ENCODE results near the gene S100A7A.
"Not testable (repeated sequence)": the region's sequence is repeated elsewhere in the genome, so short reads cannot be mapped to it uniquely, and the experiment has no call there.

The S100A7A gene

DNA sequence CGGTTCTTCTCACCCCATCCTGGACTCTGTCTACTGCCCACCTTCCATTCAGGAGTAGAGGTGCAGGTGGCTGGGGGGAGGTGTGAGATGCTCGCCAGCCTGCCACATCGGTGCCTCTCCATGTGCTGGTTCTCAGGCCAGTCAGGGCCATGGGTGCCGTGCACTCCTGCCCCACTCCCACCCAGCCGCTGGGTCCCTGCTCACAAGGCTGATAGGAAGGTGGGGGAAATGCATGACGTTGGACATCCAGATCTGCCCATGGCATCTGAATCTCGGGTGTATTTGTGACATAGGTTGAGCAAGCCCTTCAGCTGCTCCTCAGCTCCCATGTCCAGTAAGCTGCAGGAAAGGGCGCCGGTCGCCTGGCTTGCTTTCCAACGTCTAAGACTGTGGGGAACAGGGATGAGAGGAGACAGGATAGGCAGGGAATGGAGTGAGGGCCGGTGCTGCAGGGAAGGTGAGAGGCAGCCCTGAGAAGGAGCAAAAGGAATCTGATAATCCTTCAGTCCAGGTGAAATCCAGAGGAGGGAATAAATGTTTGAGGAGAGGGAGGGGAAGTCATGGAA lies 11.8 kb downstream of the S100A7A start:
- no peak for DNase-seq

DNA sequence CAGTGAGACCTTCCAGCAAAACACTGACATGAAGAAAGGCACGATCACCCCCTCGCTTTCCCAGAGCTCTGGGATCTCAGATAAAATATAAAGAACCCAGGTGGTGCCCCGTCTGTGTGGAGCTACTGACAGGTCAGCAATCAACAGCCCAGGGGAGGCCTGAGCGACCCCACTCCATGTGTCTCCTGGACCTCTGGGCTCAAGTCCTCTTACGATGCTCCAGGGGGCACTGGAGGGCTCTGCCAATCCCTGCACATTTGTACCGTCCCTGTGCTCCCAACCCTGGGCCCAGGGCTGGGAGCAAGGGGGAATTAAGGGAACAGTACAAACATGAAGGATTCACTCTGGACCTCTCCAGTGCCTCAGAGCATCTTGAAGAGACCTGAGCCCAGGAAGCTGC lies 12.5 kb downstream of the S100A7A start:
- no peak for DNase-seq

DNA sequence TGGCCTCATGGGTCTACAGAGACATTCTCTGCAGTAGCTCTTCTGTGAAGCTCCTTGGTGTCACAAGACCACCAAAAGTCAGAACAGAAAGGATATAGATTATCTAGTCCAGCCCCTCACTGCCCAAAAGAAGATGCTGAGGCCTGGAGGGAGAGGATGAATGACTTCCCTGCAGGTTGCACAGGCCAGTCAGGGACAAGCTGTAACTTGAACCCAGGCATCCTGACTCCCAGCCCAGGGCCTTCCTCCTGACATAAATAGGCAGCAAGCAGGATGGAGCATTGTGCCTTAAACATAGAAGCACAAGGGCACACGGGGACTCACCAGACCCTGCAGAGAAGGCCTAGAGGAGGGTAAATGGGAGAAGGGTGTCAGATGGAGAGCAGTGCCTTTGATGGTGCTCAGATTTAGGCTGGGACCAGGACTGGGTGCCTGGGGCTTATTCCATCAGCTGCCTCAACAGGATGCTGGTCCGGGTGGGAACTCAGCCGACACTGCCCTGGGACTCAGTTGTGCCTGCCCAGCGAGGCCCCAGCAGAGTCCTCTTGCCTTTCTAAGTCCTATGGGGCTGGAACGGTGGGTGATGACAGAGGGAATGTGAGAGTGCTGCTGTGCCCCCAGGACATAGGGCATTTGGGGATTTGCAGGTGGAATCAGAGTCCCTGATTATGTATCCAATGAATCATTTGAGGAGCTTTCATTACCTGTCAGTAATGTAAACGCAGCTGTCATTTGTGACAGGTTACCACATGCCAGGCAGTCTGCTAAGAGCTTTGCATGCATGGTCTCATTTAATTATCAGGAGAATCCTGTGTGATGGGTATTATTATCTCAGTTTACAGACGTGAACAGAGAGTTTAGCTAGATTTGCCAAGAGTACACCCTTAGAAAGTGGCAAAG lies 13.2 kb downstream of the S100A7A start:
- DNase-seq: no peak

DNA sequence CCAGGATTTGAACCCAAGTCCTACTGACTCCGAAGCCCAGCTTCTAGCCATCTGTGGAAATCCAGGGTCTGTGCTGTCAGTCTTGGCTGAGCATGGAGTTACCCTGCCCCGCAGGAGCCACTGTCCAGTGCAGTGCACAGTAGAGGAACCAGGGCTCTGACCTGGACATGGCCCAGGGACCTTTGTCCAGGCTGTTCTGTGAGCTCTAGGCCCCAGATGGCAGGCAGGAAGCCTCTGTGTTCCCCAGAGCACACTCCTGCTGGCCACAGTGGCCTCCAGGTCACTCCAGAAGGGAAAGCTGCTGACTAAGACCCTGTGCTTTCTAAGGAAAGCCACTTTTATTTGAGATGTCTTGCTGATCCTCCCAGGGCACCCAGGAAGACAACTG lies 13.8 kb downstream of the S100A7A start:
- DNase-seq: no peak

DNA sequence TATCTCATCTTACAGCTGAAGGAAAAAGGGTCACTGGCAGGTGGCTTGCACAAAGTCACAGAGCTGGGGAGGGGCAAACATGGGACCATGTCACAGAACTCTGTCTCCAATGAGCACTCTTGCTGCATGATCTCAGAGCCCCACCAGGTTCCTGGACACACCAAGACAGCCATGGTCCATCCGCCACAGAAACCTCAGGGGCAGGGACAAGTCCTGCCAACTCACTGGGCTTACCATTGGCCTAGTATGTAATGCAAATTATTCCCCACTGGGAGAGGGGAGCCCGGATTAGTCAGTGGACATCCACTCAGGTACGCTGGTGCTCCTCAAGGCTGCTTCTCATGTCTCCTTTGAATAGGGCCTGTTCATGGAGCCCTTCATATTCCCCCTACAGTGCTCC lies 14.2 kb downstream of the S100A7A start:
- DNase-seq: no peak

DNA sequence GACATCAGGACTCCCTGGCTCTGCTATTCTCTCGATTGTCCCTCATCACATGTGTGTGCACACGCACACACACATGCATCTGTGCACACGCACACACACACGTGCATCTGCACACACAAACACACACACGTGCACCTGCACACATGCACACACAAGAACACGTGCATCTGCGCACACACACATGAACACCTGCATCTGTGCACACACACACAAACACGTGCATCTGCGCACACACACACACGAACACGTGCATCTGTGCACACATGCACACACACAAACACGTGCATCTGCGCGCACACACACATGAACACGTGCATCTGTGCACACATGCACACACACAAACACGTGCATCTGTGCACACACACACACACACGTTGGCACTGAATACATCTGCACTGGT lies 14.7 kb downstream of the S100A7A start:
- DNase-seq: no peak

DNA sequence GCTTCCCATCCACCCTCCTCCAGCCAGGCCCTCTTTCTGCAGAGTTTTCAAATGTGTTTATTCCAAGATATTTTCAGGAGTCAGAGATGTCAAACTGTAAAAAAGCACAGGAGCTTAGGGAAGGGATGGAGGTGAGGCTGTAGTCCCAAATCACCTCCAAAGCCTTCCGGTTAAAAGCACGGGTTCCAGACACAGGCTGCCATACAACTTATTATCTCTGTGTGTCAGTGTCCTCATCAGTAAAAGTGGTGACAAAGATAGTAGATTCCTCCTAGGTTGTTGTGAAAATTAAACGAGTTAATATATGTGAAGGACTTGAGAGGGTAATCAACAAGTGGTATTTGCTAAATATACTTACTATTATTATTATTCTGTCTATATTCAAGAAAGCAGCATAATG lies 15.1 kb downstream of the S100A7A start:
- DNase-seq: no peak

DNA sequence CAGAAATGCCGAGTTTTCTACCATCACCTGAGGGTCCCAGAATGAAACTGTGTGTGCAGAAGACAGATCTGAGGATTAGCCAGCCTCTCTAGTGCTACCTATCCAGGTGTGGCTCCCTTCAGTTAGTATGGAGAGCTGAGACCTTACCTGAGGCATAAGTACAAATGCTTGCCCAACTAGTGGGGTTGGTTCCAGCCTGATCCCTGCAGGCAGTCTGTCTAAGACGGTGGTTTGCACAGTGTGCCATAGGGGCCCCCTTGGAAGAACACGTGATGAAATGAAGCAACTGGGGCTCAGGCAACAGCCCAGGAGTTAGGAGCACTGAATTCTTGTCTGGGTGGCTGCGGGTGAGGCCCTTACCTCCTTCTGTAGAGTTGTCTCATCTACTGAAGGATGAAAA lies 15.6 kb downstream of the S100A7A start:
- no peak for DNase-seq

DNA sequence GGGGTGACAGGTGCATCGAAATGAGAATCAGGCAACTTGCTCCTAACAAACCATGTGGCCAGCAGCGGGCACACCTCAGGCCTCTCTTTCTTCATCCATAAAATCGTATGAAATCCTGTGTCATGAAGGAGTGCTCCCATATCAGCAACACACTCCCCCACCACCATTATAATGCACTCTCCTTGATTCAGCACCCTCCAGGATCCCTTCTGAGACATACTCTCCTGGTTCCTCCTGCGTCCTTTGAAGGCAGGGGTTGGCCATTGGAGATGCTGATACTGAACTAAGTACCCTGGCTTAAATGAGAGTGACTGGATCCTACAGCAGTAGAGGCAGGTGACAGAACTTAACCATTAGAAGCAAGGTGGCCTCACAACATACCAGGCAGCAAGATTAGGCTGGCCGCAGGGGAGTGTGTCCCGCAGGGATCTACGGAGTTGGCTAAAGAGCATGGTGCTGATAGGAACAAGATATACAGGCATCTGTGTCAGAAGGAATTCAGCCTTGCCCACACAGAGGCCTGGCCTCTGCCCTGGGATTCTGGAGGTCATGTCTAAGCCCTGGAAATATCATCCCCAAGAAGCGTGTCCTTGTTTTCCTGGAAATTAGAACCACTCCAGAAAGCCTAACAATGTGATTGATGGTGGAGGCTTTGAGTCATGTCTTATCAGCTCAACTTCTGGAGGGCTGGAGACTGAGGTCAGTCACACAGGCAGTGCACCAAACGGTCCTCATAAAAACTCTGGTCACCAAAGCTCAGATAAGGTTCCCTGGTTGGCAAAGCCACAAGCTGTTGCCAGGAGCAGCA lies 16.8 kb downstream of the S100A7A start:
- DNase-seq: no peak

DNA sequence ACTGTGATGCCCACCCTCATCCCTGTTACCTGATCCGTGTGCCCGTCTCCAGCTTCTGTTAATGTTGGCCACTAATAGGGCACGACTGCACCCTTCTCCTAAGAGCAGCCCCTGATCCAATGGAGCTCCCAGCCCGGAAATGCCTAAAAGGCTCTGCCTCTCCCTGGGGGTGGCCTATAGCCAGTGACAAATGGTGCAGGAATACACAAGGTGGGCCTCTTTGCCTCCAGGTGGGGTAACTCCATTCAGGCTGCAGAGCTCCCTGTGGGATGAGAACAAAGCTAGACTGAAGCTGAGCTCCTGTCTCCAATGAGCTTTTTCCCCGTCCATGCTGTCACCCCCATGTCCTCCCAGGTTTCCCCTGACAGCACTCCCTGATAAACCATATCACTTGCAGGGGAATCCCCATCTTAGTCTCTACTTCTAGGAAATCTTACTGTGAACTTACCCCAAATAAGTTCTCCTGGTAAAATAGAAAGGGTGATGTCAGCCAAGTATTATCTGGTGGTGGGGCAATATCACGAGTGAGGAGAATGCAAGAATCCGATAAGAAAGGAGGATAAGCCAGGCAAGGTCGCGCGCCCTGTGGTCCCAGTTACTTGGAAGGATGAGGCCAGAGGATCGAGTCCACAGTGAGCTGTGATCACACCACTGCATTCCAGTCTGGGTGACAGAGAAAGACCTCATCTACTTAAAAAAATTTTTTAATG lies 18.6 kb downstream of the S100A7A start:
- no peak for DNase-seq

DNA sequence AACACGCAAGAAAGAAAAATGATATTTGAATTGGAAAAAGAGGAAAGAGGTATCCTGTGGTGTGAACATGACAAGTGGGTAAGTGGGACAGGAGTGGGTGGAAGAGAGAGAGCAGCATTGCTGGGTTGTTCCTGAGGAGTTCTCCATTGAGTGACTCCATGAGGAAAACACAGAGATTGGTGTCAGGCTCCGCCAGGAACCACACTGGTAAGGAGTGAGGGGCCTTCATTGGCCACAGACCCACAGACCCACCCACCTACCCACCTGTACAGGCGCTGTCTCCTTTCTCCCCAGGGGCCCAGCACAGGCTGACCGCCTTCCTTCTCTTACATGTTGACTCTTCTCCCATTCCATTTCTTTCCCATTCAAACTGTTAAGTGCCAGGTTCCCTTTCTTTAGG lies 20.9 kb downstream of the S100A7A start:
- no peak for DNase-seq

DNA sequence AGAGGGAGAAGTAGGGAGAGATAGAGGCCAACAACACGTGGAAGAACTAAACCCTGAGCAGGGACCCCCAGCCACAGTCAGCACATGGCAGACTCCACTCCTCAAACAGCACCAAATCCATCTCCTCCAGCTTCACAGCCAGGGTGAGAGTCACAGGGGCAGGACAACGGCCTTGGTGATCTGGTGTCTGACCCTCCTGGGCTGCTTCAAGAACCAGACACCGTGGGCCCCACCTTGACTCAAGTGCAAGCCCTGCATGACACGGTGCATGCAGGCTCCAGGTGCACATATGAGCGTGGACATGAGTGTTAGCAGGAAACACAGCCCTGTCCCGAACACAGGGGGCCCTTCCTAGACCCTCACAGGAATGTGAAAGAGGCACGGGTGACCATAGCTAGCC lies 22.3 kb downstream of the S100A7A start:
- no peak for DNase-seq

DNA sequence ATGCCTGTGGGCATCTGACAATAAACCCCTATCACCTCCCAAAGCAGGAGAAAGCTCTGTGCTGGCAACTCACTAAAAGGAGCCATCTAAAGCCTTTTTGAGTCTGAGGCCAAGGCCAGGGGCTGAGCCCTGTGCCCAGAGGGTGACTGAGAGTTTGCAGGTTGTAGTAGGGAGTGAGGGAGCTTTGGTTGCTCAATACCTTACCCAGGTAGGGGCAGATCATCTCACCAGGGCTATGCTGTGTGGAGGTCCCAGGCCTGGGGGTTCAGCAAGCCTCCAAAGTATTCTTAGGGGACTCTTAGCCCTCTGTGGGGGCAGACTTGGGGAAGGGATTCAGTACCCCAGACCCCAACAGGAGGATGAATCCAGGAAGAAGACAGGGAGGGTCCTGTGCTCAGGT lies 23.0 kb downstream of the S100A7A start:
- no peak for DNase-seq

DNA sequence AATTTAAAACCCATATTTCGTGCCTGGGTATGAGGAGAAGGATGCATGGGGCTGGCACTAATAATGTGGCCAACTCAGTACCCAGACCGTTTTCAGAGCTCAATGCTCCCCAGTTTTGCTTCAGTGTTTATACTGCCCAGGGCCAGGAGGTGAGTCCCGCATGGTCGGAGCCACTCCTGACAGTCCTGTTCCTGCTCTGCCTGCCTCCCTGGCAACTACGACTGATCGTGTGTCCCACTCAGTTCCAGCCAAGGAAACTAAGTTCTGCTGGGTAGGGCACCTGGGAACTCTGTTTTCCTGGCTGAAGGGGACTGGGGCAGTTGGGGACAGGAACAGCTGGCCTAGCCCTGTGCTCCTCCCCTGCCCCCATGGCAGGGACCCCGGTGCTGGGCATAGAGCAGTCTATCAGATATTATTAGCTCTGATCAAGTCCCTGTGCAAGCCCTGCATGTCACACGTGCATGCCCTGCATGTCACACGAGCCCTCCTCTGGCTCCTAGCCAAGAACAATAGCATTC lies 25.0 kb downstream of the S100A7A start:
- no peak for DNase-seq

DNA sequence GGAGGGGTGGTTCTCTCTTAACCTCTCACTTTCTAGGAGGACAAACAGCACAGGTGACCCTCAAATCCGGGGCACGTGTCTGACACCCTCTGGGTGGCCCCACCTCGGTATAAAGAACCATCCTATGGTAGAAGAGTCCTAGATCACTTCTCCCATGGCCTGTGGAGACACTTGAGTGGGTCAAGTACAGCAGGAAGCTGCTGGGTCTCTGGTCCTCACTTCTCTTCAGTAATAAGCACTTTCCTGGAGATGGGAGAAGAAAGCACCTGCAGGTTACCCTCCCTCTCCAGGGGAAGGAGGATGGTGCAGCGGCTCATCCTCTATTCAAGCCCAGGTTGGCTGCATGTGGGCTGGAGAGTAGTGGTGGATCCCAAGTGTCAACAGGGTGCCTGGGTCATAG lies 27.2 kb downstream of the S100A7A start:
- DNase-seq: no peak

DNA sequence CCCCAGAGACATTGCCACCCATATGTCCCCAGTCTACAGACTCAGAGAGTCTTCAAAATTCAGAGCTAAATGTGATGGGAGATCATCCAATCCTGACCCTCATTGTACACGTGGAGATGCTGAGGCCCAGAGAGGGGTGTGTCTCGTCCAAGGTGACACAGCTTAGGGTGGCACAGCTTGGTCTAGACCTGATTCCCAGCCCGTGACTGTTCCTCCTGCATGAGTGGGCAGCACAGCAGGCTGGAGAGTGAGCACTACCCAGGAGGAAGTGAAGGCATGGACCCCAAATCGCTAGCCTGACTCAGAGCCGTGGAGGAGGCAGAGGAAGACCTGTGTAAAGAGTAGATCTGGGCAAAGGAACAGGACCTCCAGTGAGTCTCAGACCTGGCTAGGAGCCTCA lies 27.8 kb downstream of the S100A7A start:
- no peak for DNase-seq

DNA sequence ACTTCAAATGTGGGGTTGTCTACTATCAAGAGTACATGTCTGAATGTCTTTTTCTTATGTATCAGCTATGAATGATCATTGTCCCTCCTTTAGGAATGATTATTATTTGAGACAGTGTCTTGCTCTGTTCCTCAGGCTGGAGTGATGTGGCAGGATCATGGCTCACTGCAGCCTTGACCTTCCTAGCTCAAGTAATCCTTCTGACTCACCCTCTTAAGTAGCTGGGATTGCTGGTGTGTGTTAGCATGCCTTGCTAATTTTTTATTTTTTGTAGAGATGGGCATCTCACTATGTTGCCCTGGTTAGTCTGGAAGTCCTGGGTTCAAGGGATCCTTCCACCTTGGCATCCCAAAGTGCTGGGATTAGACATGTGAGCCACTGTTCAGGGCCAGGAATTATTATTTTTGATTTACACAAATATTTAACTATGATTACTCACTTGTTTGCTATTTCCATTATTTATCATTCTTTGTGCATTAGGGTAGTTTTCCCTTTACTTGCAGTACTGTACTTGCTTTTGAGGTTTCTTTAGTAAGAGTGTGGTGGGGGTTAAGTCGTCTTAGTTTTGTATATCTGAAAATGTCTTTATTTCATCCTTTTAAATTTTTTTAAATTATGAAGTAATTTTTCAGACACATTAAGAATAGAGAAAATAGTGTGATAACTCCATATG lies 31.3 kb downstream of the S100A7A start:
- no peak for DNase-seq

DNA sequence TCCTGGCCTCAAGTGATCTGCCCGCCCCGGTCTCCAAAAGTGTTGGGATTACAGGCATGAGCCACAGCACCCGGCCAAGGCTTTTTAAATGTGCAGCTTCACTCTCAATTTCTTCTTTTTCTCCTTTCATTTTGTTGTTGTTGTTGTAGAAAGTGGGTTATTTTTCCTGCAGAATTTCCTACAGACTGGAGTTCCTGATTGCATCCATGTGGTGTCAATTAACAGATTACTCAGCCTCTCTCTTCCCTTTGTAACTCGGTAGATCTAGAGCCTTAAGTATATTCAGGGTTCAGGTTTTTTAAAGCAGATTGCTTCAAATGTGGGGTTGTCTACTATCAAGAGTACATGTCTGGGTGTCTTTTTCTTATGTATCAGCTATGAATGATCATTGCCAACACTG lies 32.5 kb downstream of the S100A7A start:
- DNase-seq: not testable (repeated sequence)

DNA sequence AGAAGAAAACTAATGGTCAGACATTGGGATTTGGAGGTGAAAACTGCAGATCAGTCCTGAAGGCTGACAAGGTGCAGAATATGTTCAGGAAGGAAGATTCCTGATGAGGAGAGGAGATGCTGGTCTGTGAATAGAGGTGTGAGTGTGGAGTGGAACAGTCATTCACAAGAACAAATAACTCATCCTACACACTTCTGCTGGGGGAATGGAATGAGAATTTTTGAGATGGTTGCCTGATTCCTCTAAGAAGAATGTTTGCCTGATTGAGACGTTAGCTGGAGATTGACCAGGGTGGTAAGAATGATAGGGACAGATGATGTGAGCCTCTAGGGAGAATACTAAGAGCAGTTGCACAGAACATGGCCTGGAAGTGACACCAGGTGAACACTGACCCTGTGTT lies 40.1 kb downstream of the S100A7A start:
- no peak for DNase-seq

DNA sequence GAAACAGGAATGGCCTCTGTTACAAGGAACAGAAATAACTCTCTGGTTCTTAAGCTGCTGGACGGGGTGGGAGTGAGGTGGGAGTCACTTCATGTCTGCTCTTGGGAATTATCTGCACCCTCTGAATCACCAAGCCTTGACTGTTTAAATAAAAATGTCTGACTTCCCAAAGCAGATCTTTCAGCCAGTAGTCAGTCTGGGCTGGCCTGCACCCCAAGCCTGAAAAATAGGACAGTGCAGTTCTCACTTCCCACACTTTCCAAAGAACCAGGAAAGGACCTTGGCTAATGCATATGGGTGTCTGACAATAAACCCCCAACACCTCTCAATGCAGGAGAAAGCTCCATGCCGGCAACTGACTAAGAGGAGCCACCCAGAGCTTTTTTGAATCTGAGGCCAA lies 43.3 kb downstream of the S100A7A start:
- no peak for DNase-seq

DNA sequence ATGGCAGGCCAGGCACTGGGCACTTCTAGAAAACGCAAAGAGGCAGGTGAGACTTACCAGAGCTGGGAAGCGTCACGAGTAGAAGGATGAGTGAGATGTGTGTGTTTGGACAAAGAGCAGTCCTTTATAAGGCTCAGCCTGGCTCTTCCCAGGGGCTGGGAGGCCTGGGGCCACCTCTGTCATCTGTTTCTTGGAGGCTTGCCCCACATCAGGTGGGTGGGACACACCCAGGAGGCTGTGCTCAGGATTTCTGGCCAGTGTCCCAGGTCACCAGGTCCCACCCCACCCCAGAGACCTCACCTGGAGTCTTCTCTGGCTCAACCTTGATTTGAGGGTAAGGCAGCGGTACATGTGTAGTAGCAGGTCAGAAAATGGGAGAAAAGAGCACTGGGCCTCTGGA lies 44.2 kb downstream of the S100A7A start, which contains the start of gene S100A7:
TSS of gene S100A7 (minus strand) at position 101 of the 400 bp plus-strand sequence. CDS start 1,638 bp downstream, outside the sequence.
- DNase-seq: no peak

DNA sequence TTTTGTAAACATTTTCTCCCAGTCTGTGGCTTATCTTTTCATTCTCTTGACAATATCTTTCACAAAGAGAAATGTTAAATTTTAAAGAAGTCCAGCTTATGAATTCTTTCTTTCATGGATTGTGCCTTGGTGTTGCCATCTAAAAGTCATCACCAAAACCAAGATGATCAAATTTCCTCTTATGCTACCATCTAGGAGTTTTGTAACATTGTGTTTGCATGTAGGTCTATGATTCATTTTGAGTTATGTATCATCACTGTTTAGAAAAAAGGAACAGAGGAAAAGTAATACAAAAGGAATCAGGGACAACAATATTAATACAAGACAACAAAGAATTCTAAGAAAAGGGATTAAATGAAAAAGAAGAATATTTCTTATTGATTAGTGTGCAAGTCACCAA lies 46.4 kb downstream of the S100A7A start:
- not testable (repeated sequence) for DNase-seq

Data from NCI-H526 treated with DMSO at 0.1 percent for 48 hours (cell line).